Rectal smooth muscle tissue (tissue), 1 donor: Measurements from ENCODE around the gene CCDC185.

Source experiments
- H3K27ac ChIP-seq: one replicate; pipeline ENCODE4 v1.7.0; 2013; ENCODE audit warnings: low read depth, low read length, inconsistent platforms
- H3K27me3 ChIP-seq: one replicate; pipeline ENCODE4 v1.7.0; 2013; ENCODE audit warnings: low read length; ENCODE audit not compliant: control insufficient read depth, insufficient read depth
- H3K36me3 ChIP-seq: one replicate; pipeline ENCODE4 v1.7.0; 2013; ENCODE audit warnings: low read length; ENCODE audit not compliant: control insufficient read depth, insufficient read depth
- H3K4me1 ChIP-seq: one replicate; pipeline ENCODE4 v1.7.0; 2013; ENCODE audit warnings: low read length; ENCODE audit not compliant: control insufficient read depth, insufficient read depth
- H3K4me3 ChIP-seq: one replicate; pipeline ENCODE4 v1.7.0; 2013; ENCODE audit warnings: low read length
- H3K9ac ChIP-seq: one replicate; pipeline ENCODE4 v1.7.0; 2013; ENCODE audit warnings: low read length

The CCDC185 gene

DNA sequence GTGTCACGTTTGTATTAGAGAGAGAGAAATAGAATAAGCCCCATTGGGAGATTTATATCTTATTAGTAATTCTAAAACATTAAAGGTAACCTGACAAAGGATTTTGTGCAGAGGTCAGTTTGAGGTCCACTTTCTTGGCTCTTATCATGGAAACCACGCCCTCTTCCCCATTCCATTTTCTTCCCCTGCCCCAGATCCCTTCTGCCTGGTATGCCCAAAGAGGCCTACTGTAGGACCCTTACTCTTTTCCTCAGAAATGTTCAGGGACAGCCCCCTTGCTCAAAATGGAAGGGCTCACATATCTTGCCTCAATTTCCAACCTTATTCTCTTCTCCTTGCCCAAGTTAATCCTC is 9.6 kb downstream of the CCDC185 start:
- Histone ChIP-seq H3K4me1 (no peaks in the 10 kb centered on the region), H3K27me3 (no peaks in the 10 kb centered on the region), H3K4me3 (no peak overlapping the region), H3K9ac (no peak overlapping the region), H3K36me3 (no peaks in the 10 kb centered on the region), H3K27ac (no peak overlapping the region)

DNA sequence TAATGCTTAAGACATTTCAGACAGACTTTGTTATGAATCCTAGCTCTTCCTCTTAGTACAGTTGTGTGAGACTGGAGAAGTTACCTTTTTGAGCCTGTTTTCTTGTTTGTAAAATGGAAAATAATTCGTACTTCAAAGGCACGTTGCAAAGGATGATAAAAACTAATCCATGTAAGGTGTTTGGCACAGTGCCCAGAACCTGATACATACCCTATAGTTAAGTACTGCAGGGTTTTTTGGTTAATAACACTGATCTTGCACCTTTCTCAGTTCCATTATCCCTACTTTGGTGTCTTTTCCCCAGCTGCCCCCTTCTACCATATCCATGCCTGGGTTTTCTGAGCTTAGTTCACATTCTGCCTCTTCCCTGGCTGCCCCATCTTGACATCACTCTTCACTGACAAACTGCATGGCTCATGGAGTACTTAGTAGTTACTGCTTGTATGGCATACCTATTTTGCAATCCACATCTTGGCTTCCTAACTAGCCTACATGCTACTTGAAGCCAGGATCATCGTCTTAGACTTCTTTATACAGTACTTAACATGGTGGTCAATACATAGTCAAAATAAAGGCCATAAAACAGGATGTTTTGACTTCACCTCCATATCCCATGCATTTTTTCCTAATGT is 10.1 kb downstream of the CCDC185 start:
- Histone ChIP-seq H3K27ac (no peak overlapping the region), H3K4me1 (no peaks in the 10 kb centered on the region), H3K27me3 (no peaks in the 10 kb centered on the region), H3K36me3 (no peaks in the 10 kb centered on the region), H3K9ac (no peak overlapping the region), H3K4me3 (no peak overlapping the region)

DNA sequence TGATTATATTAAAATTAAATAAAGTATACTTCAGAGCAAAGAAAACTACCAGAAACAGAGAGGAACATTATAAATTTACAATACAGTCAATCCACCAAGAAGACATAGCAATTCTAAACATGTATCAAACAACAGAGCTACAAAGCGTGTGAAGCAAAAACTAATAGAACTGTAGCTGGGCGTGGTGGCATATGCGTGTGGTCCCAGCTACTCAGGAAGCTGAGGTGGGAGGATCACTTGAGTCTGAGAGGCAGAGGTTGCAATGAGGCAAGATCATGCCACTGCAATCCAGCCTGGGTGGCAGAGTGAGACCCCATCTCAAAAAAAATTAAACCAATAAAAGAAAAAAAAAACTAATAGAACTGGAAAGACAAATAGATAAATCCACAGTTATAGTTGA is 12.3 kb downstream of the CCDC185 start:
- no peaks in the 10 kb centered on the region for H3K27me3 ChIP-seq
- H3K9ac ChIP-seq, result no peak overlapping the region
- no peak overlapping the region for H3K4me3 ChIP-seq
- no peak overlapping the region for H3K27ac ChIP-seq
- H3K4me1 ChIP-seq, result no peaks in the 10 kb centered on the region
- no peaks in the 10 kb centered on the region for H3K36me3 ChIP-seq

DNA sequence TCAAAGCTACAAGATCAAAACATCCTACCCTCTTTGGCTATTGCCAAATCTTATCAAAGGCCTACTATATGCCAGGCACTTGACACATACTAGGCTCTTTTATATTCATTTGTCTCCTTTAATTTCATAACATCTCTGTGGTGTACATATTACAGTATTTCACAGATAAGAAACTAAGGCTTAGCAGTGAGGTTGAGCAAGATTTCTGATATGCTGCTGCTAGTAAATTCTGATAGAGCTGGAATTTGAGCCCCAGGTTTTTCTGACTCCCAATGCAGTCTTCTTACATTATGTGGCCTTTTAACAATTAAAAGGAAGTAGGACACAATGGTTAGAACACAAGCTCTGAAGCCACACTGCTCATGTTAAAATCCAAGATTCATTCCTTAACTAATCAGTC is 16.8 kb downstream of the CCDC185 start:
- Histone ChIP-seq H3K9ac (no peak overlapping the region), H3K27me3 (no peaks in the 10 kb centered on the region), H3K36me3 (no peaks in the 10 kb centered on the region), H3K27ac (no peak overlapping the region), H3K4me3 (no peak overlapping the region), H3K4me1 (no peaks in the 10 kb centered on the region)

DNA sequence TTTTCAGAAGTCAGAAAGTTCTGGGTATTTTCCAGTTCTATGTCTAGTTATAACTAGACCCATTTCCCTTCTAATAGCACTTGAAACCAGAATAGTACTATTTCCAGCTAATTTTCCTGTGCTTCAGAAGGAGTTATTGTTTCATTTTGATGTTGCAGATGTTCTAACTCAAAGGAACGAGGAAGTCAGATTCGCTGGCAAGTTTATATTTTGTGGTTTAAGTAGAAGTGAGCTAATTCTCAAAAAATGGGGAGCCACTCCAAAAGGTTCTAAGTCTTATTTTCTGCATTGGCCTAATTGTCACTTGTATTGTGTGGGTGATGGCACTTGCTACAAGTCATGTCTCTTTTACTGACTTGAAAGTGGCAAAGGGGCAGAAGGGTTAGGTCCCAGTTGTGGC is 18.1 kb downstream of the CCDC185 start:
- no peaks in the 10 kb centered on the region for H3K27me3 ChIP-seq
- H3K4me3 ChIP-seq, result no peak overlapping the region
- H3K4me1 ChIP-seq, result no peaks in the 10 kb centered on the region
- H3K9ac ChIP-seq, result no peak overlapping the region
- H3K36me3 ChIP-seq, result no peaks in the 10 kb centered on the region
- no peak overlapping the region for H3K27ac ChIP-seq

DNA sequence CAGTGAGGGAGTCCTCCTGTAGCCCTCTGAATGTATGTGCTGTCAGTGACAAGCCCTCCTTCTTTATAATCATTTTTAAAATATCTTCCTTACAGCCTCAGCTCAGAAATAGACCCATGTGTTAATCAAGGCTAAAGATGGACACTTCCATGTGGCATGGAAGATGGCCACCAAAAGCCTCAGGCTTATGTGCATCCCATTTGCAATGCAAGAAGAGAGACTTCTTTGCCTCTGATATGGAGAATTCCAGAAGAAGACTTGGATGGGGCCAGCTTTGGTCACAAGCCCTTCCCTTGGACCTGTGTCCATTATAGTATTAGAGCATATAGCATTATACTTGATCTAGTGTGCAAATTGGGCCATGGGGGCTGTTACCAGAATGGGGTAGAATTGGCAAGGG is 18.5 kb downstream of the CCDC185 start:
- Histone ChIP-seq H3K4me1 (no peaks in the 10 kb centered on the region), H3K9ac (no peak overlapping the region), H3K4me3 (no peak overlapping the region), H3K27me3 (no peaks in the 10 kb centered on the region), H3K27ac (no peak overlapping the region), H3K36me3 (no peaks in the 10 kb centered on the region)

DNA sequence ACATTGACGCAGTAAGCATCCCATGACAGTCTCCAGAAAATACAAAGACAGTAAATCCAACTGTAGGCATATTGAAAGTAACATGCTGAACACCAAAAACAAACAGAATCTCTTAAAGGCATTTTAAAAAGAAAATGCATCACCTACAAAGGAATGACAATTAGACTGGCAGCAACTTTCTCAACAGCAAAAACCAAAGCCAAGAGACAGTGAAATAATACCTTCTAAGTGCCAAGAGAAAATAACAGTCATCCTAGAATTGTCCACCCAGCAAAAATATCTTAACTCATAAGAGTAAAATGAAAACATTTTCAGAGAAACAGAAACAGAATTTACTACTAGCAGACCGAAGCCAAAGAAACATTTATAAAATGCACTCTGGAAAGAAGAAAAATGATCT is 20.0 kb downstream of the CCDC185 start:
- Histone ChIP-seq H3K4me1 (no peaks in the 10 kb centered on the region), H3K27ac (no peak overlapping the region), H3K4me3 (no peak overlapping the region), H3K9ac (no peak overlapping the region), H3K36me3 (no peaks in the 10 kb centered on the region), H3K27me3 (no peaks in the 10 kb centered on the region)

DNA sequence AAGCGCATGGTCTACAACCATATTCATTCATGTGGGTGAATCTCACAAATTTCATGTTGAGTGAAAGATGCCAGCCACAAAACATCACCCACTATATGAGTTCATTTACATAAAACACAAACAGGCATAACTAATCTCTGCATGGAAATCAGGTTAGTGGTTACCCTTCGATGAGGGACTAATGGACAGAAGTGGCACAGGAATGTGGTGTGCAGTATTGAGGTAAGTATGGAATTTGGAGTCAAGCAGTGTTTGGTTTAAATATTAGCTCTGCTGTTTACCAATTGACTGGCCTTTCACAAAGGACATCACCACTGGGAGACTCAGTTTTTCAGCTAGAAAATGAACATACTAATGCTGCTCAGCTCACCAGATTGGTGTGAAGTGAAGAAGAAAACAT is 24.2 kb downstream of the CCDC185 start:
- no peak overlapping the region for H3K4me3 ChIP-seq
- no peaks in the 10 kb centered on the region for H3K36me3 ChIP-seq
- no peaks in the 10 kb centered on the region for H3K4me1 ChIP-seq
- no peak overlapping the region for H3K27ac ChIP-seq
- H3K27me3 ChIP-seq, result no peaks in the 10 kb centered on the region
- no peak overlapping the region for H3K9ac ChIP-seq

DNA sequence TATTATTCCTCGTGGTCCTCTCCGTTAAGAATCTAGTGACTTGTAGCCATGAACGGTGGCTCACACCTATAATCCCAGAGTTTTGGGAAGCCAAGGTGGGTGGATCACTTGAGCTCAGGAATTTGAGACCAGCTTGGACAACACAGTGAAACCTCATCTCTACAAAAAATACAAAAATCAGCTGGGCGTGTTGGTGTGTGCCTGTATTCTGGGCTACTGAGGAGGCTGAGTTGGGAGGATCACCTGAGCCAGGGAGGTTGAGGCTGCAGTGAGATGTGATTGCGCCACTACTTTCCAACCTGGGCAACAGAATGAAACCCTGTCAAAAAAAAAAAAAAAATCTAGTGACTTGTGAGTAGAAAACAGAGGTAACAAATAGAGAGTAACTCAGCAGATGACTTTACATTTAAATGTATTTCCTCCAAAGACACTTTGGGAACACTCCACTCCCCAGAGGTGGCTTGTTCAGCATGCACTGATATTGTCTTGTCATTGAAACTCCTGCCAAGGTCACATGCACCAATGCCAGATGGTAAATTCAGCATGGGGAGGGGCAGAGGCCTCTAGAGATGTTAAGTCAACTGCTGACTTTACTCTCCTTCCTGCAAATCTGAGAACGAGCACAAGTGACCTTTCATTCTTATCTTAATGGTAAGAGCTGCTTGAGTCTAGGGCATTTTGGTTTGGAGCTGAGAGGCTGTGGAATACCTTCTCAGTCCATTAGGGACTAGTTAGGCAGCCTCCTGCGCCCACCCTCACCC is 24.9 kb downstream of the CCDC185 start:
- H3K27me3 ChIP-seq, result no peaks in the 10 kb centered on the region
- no peaks in the 10 kb centered on the region for H3K36me3 ChIP-seq
- no peak overlapping the region for H3K4me3 ChIP-seq
- H3K9ac ChIP-seq, result no peak overlapping the region
- no peak overlapping the region for H3K27ac ChIP-seq
- no peaks in the 10 kb centered on the region for H3K4me1 ChIP-seq

DNA sequence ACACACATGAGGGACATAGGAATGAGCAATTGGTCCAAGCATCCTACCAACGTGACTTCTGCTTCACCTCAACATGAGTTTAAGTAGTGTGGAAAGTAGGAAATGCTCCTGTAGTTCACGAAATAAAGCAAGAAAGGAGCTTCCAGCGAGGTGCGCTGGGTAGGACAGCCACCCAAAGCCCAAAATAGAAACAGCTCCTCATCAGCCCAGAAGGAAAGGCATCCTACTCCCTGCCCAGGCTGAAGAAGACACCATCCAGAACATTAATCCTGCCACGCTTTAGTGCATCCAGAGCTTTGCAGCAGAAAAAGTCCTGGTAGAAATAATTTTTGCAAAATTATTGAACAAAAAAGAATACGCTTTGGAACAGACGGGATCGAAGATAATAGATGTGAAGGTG is 25.9 kb downstream of the CCDC185 start:
- Histone ChIP-seq H3K27me3 (no peaks in the 10 kb centered on the region), H3K36me3 (no peaks in the 10 kb centered on the region), H3K27ac (no peak overlapping the region), H3K4me1 (no peaks in the 10 kb centered on the region), H3K9ac (no peak overlapping the region), H3K4me3 (no peak overlapping the region)

DNA sequence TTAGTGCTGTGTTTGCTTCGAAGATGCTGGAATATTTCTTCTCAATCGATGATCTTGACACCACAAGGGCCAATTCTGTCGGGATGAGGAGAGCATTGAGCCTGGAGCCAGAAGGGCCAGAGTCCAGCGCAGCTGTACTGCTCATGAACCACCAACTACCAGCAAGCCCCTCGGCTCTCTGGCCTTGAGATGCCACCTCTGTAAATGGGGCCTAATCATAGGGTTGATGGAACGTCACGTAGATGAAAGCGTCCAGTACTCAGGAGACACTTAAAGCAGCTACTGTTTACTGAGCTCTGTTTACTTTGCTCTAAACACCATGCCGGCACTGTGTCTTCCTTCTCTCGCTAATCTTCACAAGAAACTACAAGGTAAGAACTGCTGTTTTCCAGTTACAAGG is 26.3 kb downstream of the CCDC185 start:
- no peak overlapping the region for H3K9ac ChIP-seq
- H3K27me3 ChIP-seq, result no peaks in the 10 kb centered on the region
- H3K36me3 ChIP-seq, result no peaks in the 10 kb centered on the region
- no peak overlapping the region for H3K4me3 ChIP-seq
- H3K27ac ChIP-seq, result no peak overlapping the region
- no peaks in the 10 kb centered on the region for H3K4me1 ChIP-seq

DNA sequence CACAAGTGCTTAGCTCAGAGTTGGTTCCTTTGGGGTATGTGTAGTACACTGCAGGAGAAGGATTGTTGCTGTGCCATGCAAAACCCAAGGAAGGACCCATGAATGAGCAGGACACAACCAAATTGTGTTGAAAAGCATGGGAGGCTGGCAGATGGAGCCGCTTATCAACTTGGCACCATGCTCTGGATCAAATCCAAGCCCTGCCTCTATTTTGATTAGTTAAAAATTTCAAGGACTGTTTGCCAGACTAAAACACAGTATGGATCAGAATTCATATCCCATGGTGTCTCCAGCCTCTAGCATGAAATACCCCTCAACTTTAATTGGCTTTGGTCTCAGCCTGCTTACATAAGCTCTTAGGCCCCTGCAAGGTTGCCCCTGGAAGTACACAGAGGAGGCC is 27.8 kb downstream of the CCDC185 start:
- H3K4me1 ChIP-seq, result no peaks in the 10 kb centered on the region
- H3K4me3 ChIP-seq, result no peak overlapping the region
- no peak overlapping the region for H3K27ac ChIP-seq
- H3K36me3 ChIP-seq, result no peaks in the 10 kb centered on the region
- no peaks in the 10 kb centered on the region for H3K27me3 ChIP-seq
- no peak overlapping the region for H3K9ac ChIP-seq

DNA sequence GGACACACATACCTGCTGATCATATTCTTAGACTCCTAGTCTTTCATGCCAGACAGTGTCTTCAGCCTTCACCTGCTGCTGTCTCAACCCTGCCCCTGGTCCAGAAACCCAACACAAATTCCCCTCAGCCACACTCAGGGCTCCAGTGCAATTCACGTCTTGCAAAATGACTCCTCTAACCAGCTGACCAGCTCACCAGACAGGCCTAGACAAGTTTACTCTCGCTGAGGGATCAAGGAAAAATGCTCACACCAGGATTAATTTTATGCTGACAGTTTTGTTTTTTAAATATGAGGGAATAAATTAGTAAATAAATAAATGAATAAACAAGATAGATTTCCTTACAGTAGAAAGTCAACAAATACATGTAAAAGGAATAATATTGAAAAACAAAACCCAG is 28.5 kb downstream of the CCDC185 start:
- no peaks in the 10 kb centered on the region for H3K36me3 ChIP-seq
- H3K4me1 ChIP-seq, result no peaks in the 10 kb centered on the region
- no peak overlapping the region for H3K9ac ChIP-seq
- no peaks in the 10 kb centered on the region for H3K27me3 ChIP-seq
- H3K4me3 ChIP-seq, result no peak overlapping the region
- no peak overlapping the region for H3K27ac ChIP-seq
